ENCODE measurements around the gene IKBKE. TPM values are rescaled to one million over a fixed set of nuclear protein-coding genes. Genes with fewer than 3 reads are reported as not detected.
A peak's percentile ranks its signal among the peaks of the same experiment; 100 is the strongest.

Gene IKBKE
- total and polyA plus RNA-seq, 12 donors = 2.9 to 11.1 (median 6.1) TPM

DNA sequence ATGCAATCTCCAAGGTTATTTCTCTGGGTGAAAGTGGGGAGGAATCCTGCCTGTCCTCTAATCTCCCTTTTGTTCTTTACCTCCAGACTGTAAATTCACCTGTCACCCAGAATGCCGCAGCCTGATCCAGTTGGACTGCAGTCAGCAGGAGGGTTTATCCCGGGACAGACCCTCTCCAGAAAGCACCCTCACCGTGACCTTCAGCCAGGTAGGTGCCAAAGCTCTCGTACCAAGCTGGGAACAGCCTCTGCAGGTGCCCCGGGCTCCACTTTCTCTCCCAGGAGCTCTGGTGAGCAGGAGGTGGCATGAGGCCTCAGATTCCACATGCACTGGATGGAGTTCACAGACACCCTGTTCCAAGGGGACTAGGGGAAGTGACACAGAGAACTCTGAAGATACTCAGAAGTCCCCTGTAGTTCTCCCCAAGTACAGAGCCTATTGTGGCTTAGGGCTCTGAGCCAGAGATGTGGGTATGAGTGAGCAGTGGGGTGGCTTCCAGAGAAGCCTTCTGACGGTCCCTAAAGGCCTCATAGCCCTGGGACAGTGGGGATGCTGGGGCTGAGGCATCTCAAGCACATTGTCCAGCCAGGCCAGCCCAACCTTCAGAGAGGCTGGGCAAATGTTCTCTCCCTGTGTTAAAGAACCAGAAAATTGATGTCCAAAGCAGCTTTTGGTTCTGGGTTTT is 68.0 kb downstream of the IKBKE start:
- no peaks in the 10 kb centered on the region for H3K9me3 ChIP-seq (replicated peaks in 1 of 3)
- TF ChIP-seq, protein P1, sequence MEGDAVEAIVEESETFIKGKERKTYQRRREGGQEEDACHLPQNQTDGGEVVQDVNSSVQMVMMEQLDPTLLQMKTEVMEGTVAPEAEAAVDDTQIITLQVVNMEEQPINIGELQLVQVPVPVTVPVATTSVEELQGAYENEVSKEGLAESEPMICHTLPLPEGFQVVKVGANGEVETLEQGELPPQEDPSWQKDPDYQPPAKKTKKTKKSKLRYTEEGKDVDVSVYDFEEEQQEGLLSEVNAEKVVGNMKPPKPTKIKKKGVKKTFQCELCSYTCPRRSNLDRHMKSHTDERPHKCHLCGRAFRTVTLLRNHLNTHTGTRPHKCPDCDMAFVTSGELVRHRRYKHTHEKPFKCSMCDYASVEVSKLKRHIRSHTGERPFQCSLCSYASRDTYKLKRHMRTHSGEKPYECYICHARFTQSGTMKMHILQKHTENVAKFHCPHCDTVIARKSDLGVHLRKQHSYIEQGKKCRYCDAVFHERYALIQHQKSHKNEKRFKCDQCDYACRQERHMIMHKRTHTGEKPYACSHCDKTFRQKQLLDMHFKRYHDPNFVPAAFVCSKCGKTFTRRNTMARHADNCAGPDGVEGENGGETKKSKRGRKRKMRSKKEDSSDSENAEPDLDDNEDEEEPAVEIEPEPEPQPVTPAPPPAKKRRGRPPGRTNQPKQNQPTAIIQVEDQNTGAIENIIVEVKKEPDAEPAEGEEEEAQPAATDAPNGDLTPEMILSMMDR (IDR thresholded peaks at IDR 0.05) = no peak
- TF ChIP-seq POLR2A (IDR thresholded peaks at IDR 0.05) = no peak
- 78 to 84% (median 82%) methylated on average over 5 to 6 of the region's 6 CpGs for WGBS, 4 donors
- no peak overlapping the region for H3K4me3 ChIP-seq
- intact Hi-C loops (cut with DNase I) = no loop called here
- no peak for DNase-seq
- no peaks in the 10 kb centered on the region for H3K27me3 ChIP-seq
- H3K4me1 ChIP-seq (replicated peaks in 1 of 2) = peaks cover 0 to 13% of the 10 kb centered on the region in 2 donors
- H3K27ac ChIP-seq = no peak overlapping the region
- H3K36me3 ChIP-seq (replicated peaks in 1 of 2) = no peaks in the 10 kb centered on the region

DNA sequence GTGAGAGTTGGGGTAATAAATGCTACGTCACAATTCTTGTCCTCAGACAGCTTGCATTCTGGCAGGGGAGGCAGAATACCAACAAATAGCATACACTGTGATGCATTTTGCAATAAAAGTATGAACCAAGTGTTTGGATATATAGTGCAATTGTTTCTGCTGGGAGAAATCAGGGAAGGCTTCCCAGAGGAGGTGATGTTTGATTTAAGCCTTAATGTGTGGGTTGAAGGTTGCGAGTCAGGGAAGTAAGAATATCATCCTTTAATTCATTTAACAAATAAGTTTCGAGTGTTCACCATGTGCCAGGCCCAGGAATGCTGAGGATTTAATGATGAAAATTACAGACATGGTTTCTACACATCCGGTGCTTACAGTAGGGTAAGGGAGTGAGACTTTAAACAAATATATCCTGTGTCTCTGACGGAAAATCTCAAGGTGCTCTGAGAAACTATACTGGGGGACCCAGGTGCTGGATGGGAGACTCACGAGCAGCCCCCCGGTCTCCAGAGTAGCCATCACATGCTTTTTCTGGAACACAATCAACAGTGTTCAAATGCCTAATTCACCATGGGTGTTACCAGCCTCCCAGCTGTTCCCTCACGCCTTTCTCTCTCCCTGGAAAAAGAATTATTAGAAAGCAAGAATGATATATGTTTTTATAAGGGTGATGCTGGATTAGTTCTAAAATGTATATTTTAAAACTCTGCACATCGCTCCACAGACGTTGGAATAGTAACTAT is 68.8 kb downstream of the IKBKE start:
- H3K4me3 ChIP-seq = no peak overlapping the region
- TF ChIP-seq POLR2A (IDR thresholded peaks at IDR 0.05) = no peak
- TF ChIP-seq, protein P1 (IDR thresholded peaks at IDR 0.05) = no peak
- H3K27me3 ChIP-seq = no peaks in the 10 kb centered on the region
- intact Hi-C loops (cut with DNase I) = no loop called here
- no peak for DNase-seq
- H3K4me1 ChIP-seq (replicated peaks in 1 of 2) = peaks cover 0 to 13% of the 10 kb centered on the region in 2 donors
- H3K9me3 ChIP-seq (replicated peaks in 1 of 3) = no peaks in the 10 kb centered on the region
- no peaks in the 10 kb centered on the region for H3K36me3 ChIP-seq (replicated peaks in 1 of 2)
- 89 to 93% (median 90%) methylated on average over 7 to 10 of the region's 10 CpGs for WGBS, 4 donors
- peak overlapping the region in 1 of 5 donors; percentile 67 for H3K27ac ChIP-seq

DNA sequence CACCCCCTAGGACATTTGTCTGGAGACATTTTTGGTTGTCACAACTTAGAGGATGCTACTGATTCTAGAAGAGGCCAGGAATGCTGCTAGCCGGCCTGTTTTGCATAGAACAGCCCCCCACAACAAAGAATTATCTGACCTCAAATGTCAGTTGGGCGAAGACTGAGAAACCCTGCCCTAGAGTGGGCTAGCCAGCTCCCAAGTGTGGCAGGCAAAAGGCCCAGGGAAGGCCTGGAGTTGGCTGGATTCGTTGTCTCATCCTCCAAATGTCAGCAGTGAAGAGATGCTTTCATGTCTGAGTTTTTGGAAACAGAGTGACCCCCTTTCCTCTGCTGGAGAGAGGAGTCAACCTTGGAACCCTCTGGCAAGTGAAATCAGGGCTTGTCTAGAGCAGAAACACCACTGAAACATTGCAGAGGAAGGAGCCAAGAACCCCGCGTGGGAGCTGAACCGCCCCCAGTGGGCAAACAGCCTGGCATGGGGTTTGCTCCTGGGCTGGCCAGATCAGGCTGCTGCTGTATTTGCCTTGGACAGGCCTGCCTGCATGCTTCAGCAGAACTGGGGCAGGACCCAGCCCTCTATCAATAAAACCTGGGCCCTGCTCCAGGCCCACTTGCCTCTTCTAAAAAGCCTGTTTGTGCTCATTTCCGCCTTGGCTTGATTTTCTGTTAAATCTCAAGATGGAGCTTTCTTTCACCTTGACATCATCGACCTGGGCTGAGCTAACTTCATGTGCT is 69.9 kb downstream of the IKBKE start:
- intact Hi-C loops (cut with DNase I) = no loop called here
- H3K4me1 ChIP-seq (replicated peaks in 1 of 2) = peaks cover 5 to 13% of the 10 kb centered on the region in 2 donors
- TF ChIP-seq, protein P1 (IDR thresholded peaks at IDR 0.05) = no peak
- no peak for TF ChIP-seq POLR2A (IDR thresholded peaks at IDR 0.05)
- H3K27me3 ChIP-seq = no peaks in the 10 kb centered on the region
- no peak overlapping the region for H3K4me3 ChIP-seq
- WGBS, 4 donors = 45 to 68% (median 66%) methylated on average over 6 to 8 of the region's 8 CpGs
- peak in 5 of 7 donors; percentile 45 to 59 (median 52) for DNase-seq
- H3K9me3 ChIP-seq (replicated peaks in 1 of 3) = no peaks in the 10 kb centered on the region
- H3K36me3 ChIP-seq (replicated peaks in 1 of 2) = no peaks in the 10 kb centered on the region
- peak overlapping the region in 2 of 5 donors; percentile 42 to 67 for H3K27ac ChIP-seq

DNA sequence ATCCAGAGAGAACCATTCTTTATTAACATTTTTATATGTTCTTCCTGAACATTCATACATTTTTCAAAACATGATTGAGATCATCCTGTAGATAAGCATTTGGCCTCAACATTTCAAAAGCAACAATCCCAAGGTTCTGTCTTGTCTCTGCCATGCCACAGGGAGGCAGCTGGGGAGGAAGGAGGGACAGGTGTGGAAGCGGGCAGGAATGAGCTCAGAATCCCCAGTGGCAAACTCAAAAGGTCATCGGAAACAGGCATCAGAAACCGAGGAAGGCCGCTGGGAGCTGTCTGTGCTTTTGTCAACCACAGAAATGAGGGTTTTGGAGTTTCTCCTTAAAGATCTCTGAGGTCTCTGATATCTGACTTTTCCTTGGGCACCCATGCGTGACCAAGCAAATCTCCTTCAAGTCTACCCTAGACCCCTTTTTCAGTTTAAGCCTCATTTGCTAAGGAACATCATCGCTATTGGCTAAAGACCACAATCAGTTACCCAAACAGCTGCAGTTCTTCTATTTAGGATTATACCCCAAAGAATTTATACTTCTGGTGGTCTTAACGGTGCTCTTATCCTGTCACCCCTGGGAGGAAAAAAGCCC is 71.1 kb downstream of the IKBKE start:
- H3K9me3 ChIP-seq (replicated peaks in 1 of 3) = no peaks in the 10 kb centered on the region
- TF ChIP-seq POLR2A (IDR thresholded peaks at IDR 0.05) = no peak
- TF ChIP-seq, protein P1 (IDR thresholded peaks at IDR 0.05) = no peak
- H3K4me1 ChIP-seq (replicated peaks in 1 of 2) = peaks cover 5 to 13% of the 10 kb centered on the region in 2 donors
- intact Hi-C loops (cut with DNase I) = no loop called here
- H3K27ac ChIP-seq = peak overlapping the region in 3 of 5 donors; percentile 40 to 67 (median 42)
- no peak for DNase-seq
- H3K27me3 ChIP-seq = no peaks in the 10 kb centered on the region
- H3K4me3 ChIP-seq = no peak overlapping the region
- H3K36me3 ChIP-seq (replicated peaks in 1 of 2) = no peaks in the 10 kb centered on the region
- 92 to 96% (median 94%) methylated on average over 7 of the region's 7 CpGs for WGBS, 4 donors
